ENCODE results near the gene CHRD.

GRCh38 chr3:184417619-184418327 lies 37.9 kb downstream of the CHRD start:
- peak; percentile 58 to 82 (median 74) for TF ChIP-seq CTCF (IDR thresholded peaks at IDR 0.05)
- no peak for TF ChIP-seq POLR2A (IDR thresholded peaks at IDR 0.05)

Measured in tibial nerve (tissue), 3 donors.